ENCODE results near the gene FBLN5. TPM values are rescaled to one million over a fixed set of nuclear protein-coding genes. Genes with fewer than 3 reads are reported as not detected.

The FBLN5 gene
- total and polyA plus RNA-seq, 2 donors (not counting 3 experiments of a cell fraction or from before 2014, with no cell fraction given), result 27.6 to 33.1 TPM

- Histone ChIP-seq H3K27me3 (ENCODE audit: control insufficient read depth in 2 of 2, insufficient read depth in 2 of 2, low read length in 2 of 2) (no peaks in the 10 kb centered on the region), H3K4me1 (ENCODE audit: control insufficient read depth, extremely low read depth, insufficient read depth, low read length) (no peaks in the 10 kb centered on the region), H3K4me3 (replicated peaks in 1 of 3; ENCODE audit: insufficient read depth in 1 of 3, low read depth in 1 of 3, low read length in 3 of 3) (no peak overlapping the region), H3K79me2 (ENCODE audit: control insufficient read depth, insufficient read depth, low read length) (no peaks in the 10 kb centered on the region), H4K20me1 (replicated peaks; ENCODE audit: control insufficient read depth, extremely low read depth, insufficient read depth, low read length) (no peaks in the 10 kb centered on the region), H3K4me2 (ENCODE audit: insufficient read depth, low read length) (no peak overlapping the region), H2AFZ (ENCODE audit: low read depth, low read length) (no peak overlapping the region), H3K9me1 (replicated peaks; ENCODE audit: control insufficient read depth, extremely low read depth, insufficient read depth, low read length) (no peaks in the 10 kb centered on the region), H3K9me3 (replicated peaks; ENCODE audit: control insufficient read depth, insufficient read depth, low read length) (no peaks in the 10 kb centered on the region), H3K36me3 (ENCODE audit: control insufficient read depth in 2 of 2, extremely low read depth in 1 of 2, insufficient read depth in 2 of 2, low read length in 2 of 2) (no peaks in the 10 kb centered on the region), H3K27ac (ENCODE audit: insufficient read depth, low read depth, low read length) (no peak overlapping the region), H3K9ac (replicated peaks; ENCODE audit: extremely low read depth, insufficient read depth, low read length) (no peak overlapping the region)
- ChIA-PET POLR2A (no interaction called here), CTCF (no interaction called here)
- FAIRE-seq, result no peak
- dilution Hi-C loops (cut with MboI; ENCODE audit: extremely low pct_ligation_motif_present, low sequenced_read_pairs), result no loop called here
- intact Hi-C loops (cut with micrococcal nuclease), result no loop called here
- no TSS peak for BruUV-seq (replicated peaks)
- no peak for DNase-seq (ENCODE audit: low read depth, low spot score)
- no peak for TF ChIP-seq JUN (IDR thresholded peaks at IDR 0.05; ENCODE audit: borderline replicate concordance, insufficient read depth, insufficient read length, low read depth)
These were observed 15.9 kb downstream of the FBLN5 start for GRCh38 chr14:91931478-91932088.

- H3K9ac ChIP-seq (replicated peaks; ENCODE audit: extremely low read depth, insufficient read depth, low read length), result no peak overlapping the region
- no peak overlapping the region for H3K27ac ChIP-seq (ENCODE audit: insufficient read depth, low read depth, low read length)
- TF ChIP-seq MAX (IDR thresholded peaks at IDR 0.05; ENCODE audit: insufficient read depth, insufficient read length) (no peak), FOS (IDR thresholded peaks at IDR 0.05; ENCODE audit: borderline replicate concordance, insufficient read depth, low read length) (no peak), POLR2A (IDR thresholded peaks at IDR 0.05; ENCODE audit: low read depth, low read length) (no peak), MYC (IDR thresholded peaks at IDR 0.05; ENCODE audit: low read depth, low read length) (no peak), GATA2 (IDR thresholded peaks at IDR 0.05; ENCODE audit: insufficient read depth, insufficient read length, low read depth, low read length) (no peak), JUN (IDR thresholded peaks at IDR 0.05; ENCODE audit: borderline replicate concordance, insufficient read depth, insufficient read length, low read depth) (no peak), CTCF (IDR thresholded peaks at IDR 0.05; ENCODE audit: extremely low read depth in 1 of 2, insufficient read depth in 1 of 2, low read depth in 1 of 2, low read length in 2 of 2) (no peak), POLR2AphosphoS5 (IDR thresholded peaks at IDR 0.05; ENCODE audit: insufficient read depth, low read depth, low read length) (no peak), EZH2 (IDR thresholded peaks at IDR 0.05; ENCODE audit: borderline replicate concordance, low read depth, low read length, severe bottlenecking) (no peak)
- intact Hi-C loops (cut with micrococcal nuclease), result no loop called here
- H3K4me2 ChIP-seq (ENCODE audit: insufficient read depth, low read length), result no peak overlapping the region
- FAIRE-seq (no peak), DNase-seq (ENCODE audit: low read depth, low spot score) (no peak)
- H3K9me1 ChIP-seq (replicated peaks; ENCODE audit: control insufficient read depth, extremely low read depth, insufficient read depth, low read length), result no peaks in the 10 kb centered on the region
- ChIA-PET POLR2A (no interaction called here), CTCF (no interaction called here)
- H3K4me1 ChIP-seq (ENCODE audit: control insufficient read depth, extremely low read depth, insufficient read depth, low read length), result no peaks in the 10 kb centered on the region
- dilution Hi-C loops (cut with MboI; ENCODE audit: extremely low pct_ligation_motif_present, low sequenced_read_pairs), result no loop called here
- H3K36me3 ChIP-seq (ENCODE audit: control insufficient read depth in 2 of 2, extremely low read depth in 1 of 2, insufficient read depth in 2 of 2, low read length in 2 of 2), result no peaks in the 10 kb centered on the region
- H3K27me3 ChIP-seq (ENCODE audit: control insufficient read depth in 2 of 2, insufficient read depth in 2 of 2, low read length in 2 of 2), result no peaks in the 10 kb centered on the region
- BruUV-seq (replicated peaks), result no TSS peak
- no peaks in the 10 kb centered on the region for H4K20me1 ChIP-seq (replicated peaks; ENCODE audit: control insufficient read depth, extremely low read depth, insufficient read depth, low read length)
- H2AFZ ChIP-seq (ENCODE audit: low read depth, low read length), result no peak overlapping the region
- no peaks in the 10 kb centered on the region for H3K79me2 ChIP-seq (ENCODE audit: control insufficient read depth, insufficient read depth, low read length)
- no peak overlapping the region for H3K4me3 ChIP-seq (replicated peaks in 1 of 3; ENCODE audit: insufficient read depth in 1 of 3, low read depth in 1 of 3, low read length in 3 of 3)
- H3K9me3 ChIP-seq (replicated peaks; ENCODE audit: control insufficient read depth, insufficient read depth, low read length), result no peaks in the 10 kb centered on the region
These were observed 17.8 kb downstream of the FBLN5 start for GRCh38 chr14:91929700-91930099.

Data from endothelial cell of umbilical vein (primary cell).